MG63 (cell line): ENCODE data around the gene ALDH2. TPM values are rescaled to one million over a fixed set of nuclear protein-coding genes. Genes with fewer than 3 reads are reported as not detected.
"Not testable (repeated sequence)": the region's sequence is repeated elsewhere in the genome, so short reads cannot be mapped to it uniquely, and the experiment has no call there.

Experiments used
- DNase-seq: peaks from one replicate; pipeline ENCODE4 v3.0.0-alpha.2; 2020
- H3K27me3 ChIP-seq: fragments of 250-450 bp; sonication (Bioruptor Pico); 2 replicates; pipeline ENCODE4 v1.5.1; 2020; ENCODE audit warnings: mild to moderate bottlenecking, moderate library complexity
- H3K36me3 ChIP-seq: fragments of 250-450 bp; sonication (Bioruptor Pico); 2 replicates; pipeline ENCODE4 v1.5.1; 2020; ENCODE audit warnings: mild to moderate bottlenecking, moderate library complexity
- H3K4me3 ChIP-seq: fragments of 250-450 bp; sonication (Bioruptor Pico); 2 replicates; pipeline ENCODE4 v1.5.1; 2020; ENCODE audit warnings: mild to moderate bottlenecking, moderate library complexity
- H3K9me3 ChIP-seq: fragments of 250-450 bp; sonication (Bioruptor Pico); 2 replicates; pipeline ENCODE4 v1.5.1; 2020; ENCODE audit warnings: mild to moderate bottlenecking, moderate library complexity
- total RNA-seq: library from RNA; depleted of rRNA; stranded (reverse); fragments of >200 nt; shearing (Covaris generic); gene quantifications from 2 replicates; pipeline ENCODE4 v1.2.3, GENCODE V29; 2014; ENCODE audit warnings: low replicate concordance; rRNA removed

The ALDH2 gene
- total RNA-seq = 55.8 and 61.9 TPM in 2 replicates

DNA sequence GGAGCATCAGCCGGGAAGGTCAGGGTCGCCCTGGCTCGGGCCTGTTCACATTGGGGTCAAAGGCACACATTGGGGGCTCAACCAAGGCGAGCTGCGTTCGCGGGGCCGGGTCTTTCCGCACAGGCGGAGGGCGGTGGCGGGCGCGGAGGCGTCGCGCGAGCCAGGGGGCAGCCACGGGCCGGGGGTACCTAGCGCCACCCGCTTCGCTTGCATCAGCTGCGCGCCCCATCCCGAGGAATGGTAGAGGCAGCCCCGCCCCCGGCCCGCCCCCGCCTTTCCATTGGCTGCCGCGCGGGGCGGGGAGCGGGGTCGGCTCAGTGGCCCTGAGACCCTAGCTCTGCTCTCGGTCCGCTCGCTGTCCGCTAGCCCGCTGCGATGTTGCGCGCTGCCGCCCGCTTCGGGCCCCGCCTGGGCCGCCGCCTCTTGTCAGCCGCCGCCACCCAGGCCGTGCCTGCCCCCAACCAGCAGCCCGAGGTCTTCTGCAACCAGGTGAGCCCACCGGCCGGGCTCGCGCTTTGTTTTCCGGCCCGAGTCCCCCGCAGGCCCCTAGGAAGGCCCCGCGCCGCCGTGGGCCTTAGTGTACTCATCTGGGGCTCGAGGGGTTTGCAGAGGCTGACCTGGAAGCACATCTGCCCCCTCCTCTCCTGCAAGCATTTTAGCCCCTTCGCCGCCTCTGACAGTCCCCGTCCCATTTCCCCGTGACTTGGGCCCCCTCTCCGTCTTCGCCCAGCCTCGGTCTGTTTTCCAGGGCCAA is at the start of gene ALDH2:
ALDH2 (plus strand) TSS at position 326 of the 754 bp plus-strand sequence; CDS start at position 376, 50 bp downstream.
- Histone ChIP-seq H3K27me3 (no peaks in the 10 kb centered on the region), H3K9me3 (no peaks in the 10 kb centered on the region), H3K4me3 (peak within 1 kb of the TSS; percentile 64), H3K36me3 (no peaks in the 10 kb centered on the region)
- peak; percentile 70 for DNase-seq

- not testable (repeated sequence) for DNase-seq, H3K9me3 ChIP-seq, H3K4me3 ChIP-seq, H3K27me3 ChIP-seq
- peaks cover 13% of the 10 kb centered on the region for H3K36me3 ChIP-seq
Measured at GRCh38 chr12:111719316-111719715, 47.4 kb upstream of the ALDH2 start.

GRCh38 chr12:111720457-111720856 is 46.3 kb upstream of the ALDH2 start:
- Histone ChIP-seq H3K36me3 (peaks cover 13% of the 10 kb centered on the region), H3K4me3 (no peak overlapping the region), H3K9me3 (no peaks in the 10 kb centered on the region), H3K27me3 (no peaks in the 10 kb centered on the region)
- no peak for DNase-seq

DNA sequence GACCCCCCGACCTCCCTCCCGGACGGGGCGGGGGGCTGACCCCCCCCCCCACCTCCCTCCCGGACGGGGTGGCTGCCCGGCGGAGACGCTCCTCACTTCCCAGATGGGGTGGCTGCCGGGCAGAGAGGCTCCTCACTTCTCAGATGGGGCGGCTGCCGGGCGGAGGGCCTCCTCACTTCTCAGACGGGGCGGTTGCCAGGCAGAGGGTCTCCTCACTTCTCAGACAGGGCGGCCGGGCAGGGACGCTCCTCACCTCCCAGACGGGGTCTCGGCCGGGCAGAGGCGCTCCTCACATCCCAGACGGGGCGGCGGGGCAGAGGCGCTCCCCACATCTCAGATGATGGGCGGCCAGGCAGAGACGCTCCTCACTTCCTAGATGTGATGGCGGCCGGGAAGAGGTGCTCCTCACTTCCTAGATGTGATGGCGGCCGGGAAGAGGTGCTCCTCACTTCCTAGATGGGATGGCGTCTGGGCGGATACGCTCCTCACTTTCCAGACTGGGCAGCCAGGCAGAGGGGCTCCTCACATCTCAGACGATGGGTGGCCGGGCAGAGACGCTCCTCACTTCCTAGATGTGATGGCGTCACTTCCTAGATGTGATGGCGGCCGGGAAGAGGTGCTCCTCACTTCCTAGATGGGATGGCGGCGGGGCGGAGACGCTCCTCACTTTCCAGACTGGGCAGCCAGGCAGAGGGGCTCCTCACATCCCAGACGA is 42.9 kb upstream of the ALDH2 start:
- not testable (repeated sequence) for H3K27me3 ChIP-seq, DNase-seq, H3K9me3 ChIP-seq, H3K4me3 ChIP-seq, H3K36me3 ChIP-seq

- no peak for DNase-seq
- Histone ChIP-seq H3K9me3 (no peaks in the 10 kb centered on the region), H3K36me3 (no peaks in the 10 kb centered on the region; the same call in 1 of the 2 replicates), H3K4me3 (no peak overlapping the region), H3K27me3 (no peaks in the 10 kb centered on the region)
Measured at GRCh38 chr12:111728795-111729194, 37.9 kb upstream of the ALDH2 start.

- no peaks in the 10 kb centered on the region for H3K9me3 ChIP-seq
- no peak overlapping the region for H3K4me3 ChIP-seq
- no peaks in the 10 kb centered on the region for H3K27me3 ChIP-seq
- H3K36me3 ChIP-seq = no peaks in the 10 kb centered on the region; the same call in 1 of the 2 replicates
- no peak for DNase-seq
Measured at GRCh38 chr12:111730420-111730819, 36.3 kb upstream of the ALDH2 start.

- Histone ChIP-seq H3K36me3 (no peaks in the 10 kb centered on the region; the same call in 1 of the 2 replicates), H3K27me3 (no peaks in the 10 kb centered on the region), H3K9me3 (no peaks in the 10 kb centered on the region), H3K4me3 (no peak overlapping the region)
- no peak for DNase-seq
Measured at GRCh38 chr12:111732786-111733185, 33.9 kb upstream of the ALDH2 start.

DNA sequence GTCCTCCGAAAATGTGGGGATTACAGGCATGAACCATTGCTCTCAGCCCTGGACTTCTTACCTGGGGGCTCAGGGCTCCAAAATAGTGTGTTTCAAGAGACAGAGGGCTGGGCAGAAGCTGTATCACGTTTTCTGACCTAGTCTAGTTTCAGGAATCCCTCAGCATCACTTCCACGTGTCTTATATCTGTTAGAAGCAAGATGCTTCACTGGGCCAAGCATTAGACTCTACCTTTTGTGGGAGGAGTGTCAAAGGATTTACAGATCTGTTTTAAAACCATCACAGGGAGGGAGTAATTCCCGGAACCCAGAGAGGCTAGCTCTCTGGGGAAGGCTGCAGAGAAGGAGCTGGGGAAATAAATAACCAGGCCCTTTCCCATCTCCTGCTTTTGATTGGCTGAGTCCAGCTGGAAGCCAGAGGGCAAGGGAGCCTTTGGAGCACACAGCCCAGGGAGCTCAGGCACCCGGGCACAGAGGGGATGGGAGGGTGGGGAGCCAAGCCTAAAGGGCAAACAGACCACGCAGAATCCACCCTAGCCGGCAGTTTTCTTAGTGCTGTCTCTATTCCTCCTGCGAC is 33.3 kb upstream of the ALDH2 start:
- peaks cover 2% of the 10 kb centered on the region; the same call in 1 of the 2 replicates for H3K36me3 ChIP-seq
- no peaks in the 10 kb centered on the region for H3K9me3 ChIP-seq
- H3K27me3 ChIP-seq = no peaks in the 10 kb centered on the region
- no peak overlapping the region for H3K4me3 ChIP-seq
- DNase-seq = no peak

DNA sequence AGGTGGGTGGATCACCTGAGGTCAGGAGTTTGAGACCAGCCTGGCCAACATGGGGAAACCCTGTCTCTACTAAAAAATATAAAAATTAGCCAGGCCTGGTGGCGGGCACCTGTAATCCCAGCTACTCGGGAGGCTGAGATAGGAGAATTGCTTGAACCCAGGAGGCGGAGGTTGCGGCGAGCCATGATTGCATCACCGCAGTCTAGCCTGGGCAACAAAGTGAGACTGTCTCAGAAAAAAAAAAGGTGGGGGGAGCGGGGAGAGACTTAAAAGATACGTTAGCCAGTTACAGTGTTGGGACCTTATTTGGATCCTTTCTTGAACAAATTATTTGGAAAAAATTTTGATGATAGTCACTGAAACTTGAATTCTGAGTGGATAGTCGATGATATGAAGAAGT is 27.2 kb upstream of the ALDH2 start:
- H3K4me3 ChIP-seq, DNase-seq, H3K36me3 ChIP-seq, H3K27me3 ChIP-seq, H3K9me3 ChIP-seq: not testable (repeated sequence)

DNA sequence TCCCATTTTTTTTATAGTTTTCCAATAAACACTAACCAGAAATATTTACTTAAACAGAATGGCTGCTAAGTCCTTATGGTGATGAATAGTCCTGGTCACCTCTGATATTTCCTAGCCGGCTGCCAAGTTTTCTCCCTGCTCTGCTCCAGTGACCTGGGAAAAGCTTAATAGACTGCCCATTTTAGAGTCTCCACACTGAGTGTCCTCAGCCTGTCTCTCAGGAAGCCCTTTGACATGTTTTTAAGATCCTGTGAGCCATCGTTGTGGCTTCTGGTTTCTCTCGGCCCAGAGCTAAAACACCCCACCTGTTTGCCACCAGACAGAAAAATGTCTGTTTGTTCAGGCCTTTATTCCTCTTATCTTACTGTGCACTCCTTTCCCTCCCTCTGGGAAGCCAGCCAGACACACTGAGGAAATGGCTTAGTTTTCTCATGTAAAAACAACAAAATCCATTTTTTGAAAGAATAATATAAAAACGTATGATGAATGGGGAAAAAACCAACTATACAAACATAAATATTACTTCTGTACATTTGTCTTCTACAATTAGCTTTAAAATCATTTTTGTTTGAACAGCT is 25.4 kb upstream of the ALDH2 start:
- no peaks in the 10 kb centered on the region for H3K9me3 ChIP-seq
- no peak overlapping the region for H3K4me3 ChIP-seq
- H3K36me3 ChIP-seq = peaks cover 6% of the 10 kb centered on the region
- DNase-seq = no peak
- H3K27me3 ChIP-seq = no peaks in the 10 kb centered on the region

GRCh38 chr12:111745211-111745610 is 21.5 kb upstream of the ALDH2 start:
- peaks cover 3% of the 10 kb centered on the region for H3K36me3 ChIP-seq
- no peak overlapping the region for H3K4me3 ChIP-seq
- no peaks in the 10 kb centered on the region for H3K9me3 ChIP-seq
- H3K27me3 ChIP-seq = no peaks in the 10 kb centered on the region
- no peak for DNase-seq

- no peaks in the 10 kb centered on the region for H3K27me3 ChIP-seq
- no peak overlapping the region for H3K4me3 ChIP-seq
- no peak for DNase-seq
- H3K36me3 ChIP-seq = peaks cover 3% of the 10 kb centered on the region
- no peaks in the 10 kb centered on the region for H3K9me3 ChIP-seq
Measured at GRCh38 chr12:111747333-111747732, 19.4 kb upstream of the ALDH2 start.

DNA sequence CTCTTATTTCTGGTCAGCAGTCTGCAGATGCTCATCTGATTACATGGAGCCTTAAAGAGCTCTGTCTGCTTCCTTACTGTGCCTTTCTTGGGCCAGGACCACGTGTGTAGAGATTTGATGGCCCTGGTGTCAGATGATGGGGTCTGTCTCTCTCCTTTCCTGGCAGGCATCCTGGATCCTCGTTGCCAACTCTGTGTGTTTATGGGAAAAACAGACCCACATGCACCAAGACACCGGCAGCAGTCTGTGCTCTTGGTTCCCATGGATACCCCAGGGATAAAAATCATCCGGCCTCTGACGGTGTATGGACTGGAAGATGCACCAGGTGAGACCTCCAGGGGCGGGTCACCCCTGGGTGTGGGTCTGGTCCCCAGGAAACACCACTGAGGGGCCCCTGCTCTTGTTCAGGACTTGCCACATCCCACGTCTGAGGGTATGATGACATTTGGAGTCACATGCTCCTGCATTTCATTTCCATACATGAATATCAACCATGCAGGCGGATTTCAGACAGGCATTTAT is 18.5 kb upstream of the ALDH2 start:
- no peak for DNase-seq
- Histone ChIP-seq H3K36me3 (peaks cover 3% of the 10 kb centered on the region), H3K9me3 (no peaks in the 10 kb centered on the region), H3K27me3 (no peaks in the 10 kb centered on the region), H3K4me3 (no peak overlapping the region)

- peaks cover 3% of the 10 kb centered on the region for H3K36me3 ChIP-seq
- H3K9me3 ChIP-seq = no peaks in the 10 kb centered on the region
- DNase-seq = no peak
- no peaks in the 10 kb centered on the region for H3K27me3 ChIP-seq
- H3K4me3 ChIP-seq = no peak overlapping the region
Measured at GRCh38 chr12:111748867-111749266, 17.9 kb upstream of the ALDH2 start.

- Histone ChIP-seq H3K36me3 (peaks cover 3% of the 10 kb centered on the region), H3K27me3 (no peaks in the 10 kb centered on the region), H3K4me3 (no peak overlapping the region), H3K9me3 (no peaks in the 10 kb centered on the region)
- DNase-seq = no peak
Measured at GRCh38 chr12:111749391-111749790, 17.3 kb upstream of the ALDH2 start.

DNA sequence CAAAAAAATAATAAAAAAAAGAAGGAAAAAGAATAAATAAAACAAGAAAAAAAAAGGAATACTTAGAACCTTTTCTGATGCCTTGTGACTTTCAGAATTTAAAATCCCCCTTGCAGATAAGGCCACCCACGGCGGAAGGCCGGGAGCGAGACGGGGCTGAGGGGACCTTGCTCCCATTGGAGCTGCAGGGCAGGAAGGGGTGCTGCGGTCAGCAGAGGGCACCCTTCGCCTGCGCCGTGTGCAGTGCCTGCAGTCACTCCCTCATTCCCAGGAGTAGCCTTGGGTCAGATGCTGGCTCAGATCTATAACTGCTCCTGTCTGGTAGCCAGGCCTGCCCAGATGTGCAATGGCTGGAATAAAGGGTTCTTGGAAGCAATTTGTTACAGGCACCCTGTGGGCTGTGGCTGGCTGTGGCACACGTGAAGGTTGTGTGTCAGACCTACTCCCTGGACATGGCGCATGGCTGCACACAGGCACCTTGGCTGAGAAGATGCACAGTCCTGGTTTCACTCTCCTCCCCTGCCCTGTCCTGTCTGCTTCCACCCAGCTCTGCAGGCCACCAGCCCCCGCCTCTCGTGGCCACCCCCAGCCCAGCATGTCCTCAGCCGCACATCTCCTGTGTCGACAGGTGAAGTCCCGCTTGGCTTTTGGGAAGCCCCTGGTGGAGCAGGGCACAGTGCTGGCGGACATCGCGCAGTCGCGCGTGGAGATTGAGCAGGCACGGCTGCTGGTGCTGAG is 13.4 kb upstream of the ALDH2 start:
- DNase-seq = peak; percentile 49

More for the DNA sequence above, 13.4 kb upstream of the ALDH2 start:
- no peak overlapping the region for H3K4me3 ChIP-seq
- no peaks in the 10 kb centered on the region for H3K9me3 ChIP-seq
- H3K27me3 ChIP-seq = no peaks in the 10 kb centered on the region
- no peaks in the 10 kb centered on the region for H3K36me3 ChIP-seq
